Measurements from ENCODE around the gene ILRUN.
"Not testable (repeated sequence)": the region's sequence is repeated elsewhere in the genome, so short reads cannot be mapped to it uniquely, and the experiment has no call there.

GRCh38 chr6:34720160-34720559, 23.6 kb upstream of the ILRUN start:
- not testable (repeated sequence) for TF ChIP-seq CTCF (IDR thresholded peaks at IDR 0.05); POLR2AphosphoS5 (IDR thresholded peaks at IDR 0.05; ENCODE audit: low read depth, low read length); REST (IDR thresholded peaks at IDR 0.05; ENCODE audit: insufficient read depth in 1 of 2, low read depth in 2 of 2, low read length in 1 of 2); TCF7L2 (IDR thresholded peaks at IDR 0.05; ENCODE audit: low read depth, low read length); SIN3A (IDR thresholded peaks at IDR 0.05; ENCODE audit: borderline replicate concordance, insufficient read depth, low read depth, low read length)

Data from Panc1 (cell line).